Type B pancreatic cell (in vitro differentiated cells): ENCODE results near the gene FMO4. TPM values are rescaled to one million over a fixed set of nuclear protein-coding genes. Genes with fewer than 3 reads are reported as not detected.

Experiments
- DNase-seq: peaks from one replicate; pipeline ENCODE4 v3.0.0; 2021; ENCODE audit warnings: mixed read lengths; ENCODE audit not compliant: unreplicated experiment; ENCODE audit errors: extremely low spot score
- H3K27ac Mint-ChIP-seq: 2 replicates; pipeline ENCODE4 v1.8.0; 2021; ENCODE audit warnings: mild to moderate bottlenecking, mixed read lengths
- H3K27me3 Mint-ChIP-seq: 2 replicates; pipeline ENCODE4 v1.8.0; 2021; ENCODE audit warnings: mixed read lengths
- H3K36me3 Mint-ChIP-seq: 2 replicates; pipeline ENCODE4 v1.8.0; 2021; ENCODE audit warnings: mixed read lengths
- H3K4me1 Mint-ChIP-seq: one replicate; pipeline ENCODE4 v1.8.0; 2021; ENCODE audit warnings: mixed read lengths; ENCODE audit not compliant: unreplicated experiment
- H3K4me3 Mint-ChIP-seq: 2 replicates; pipeline ENCODE4 v1.8.0; 2021; ENCODE audit warnings: mild to moderate bottlenecking, mixed read lengths
- H3K9me3 Mint-ChIP-seq: 2 replicates; pipeline ENCODE4 v1.8.0; 2021; ENCODE audit warnings: mixed read lengths
- CTCF ChIP-seq: fragments of 200-600 bp; sonication (generic); conservative IDR thresholded peaks from 2 replicates; pipeline ENCODE4 v1.5.0; 2021; ENCODE audit warnings: antibody characterized with exemption, mild to moderate bottlenecking
- total RNA-seq: library from RNA; stranded (reverse); gene quantifications from 2 replicates; pipeline ENCODE4 v1.2.1, GENCODE V29; 2021; ENCODE audit warnings: low replicate concordance

The FMO4 gene
- total RNA-seq, 1 donor from 2014 or later, result 1.6 TPM

GRCh38 chr1:171299342-171299741 is 14.6 kb upstream of the FMO4 start:
- Mint-ChIP-seq H3K36me3 (peaks cover 5% of the 10 kb centered on the region), H3K27ac (no peak overlapping the region), H3K4me1 (peaks cover 9% of the 10 kb centered on the region), H3K9me3 (peaks cover 12% of the 10 kb centered on the region), H3K4me3 (no peak overlapping the region), H3K27me3 (no peaks in the 10 kb centered on the region)
- no peak for TF ChIP-seq CTCF
- no peak for DNase-seq

DNA sequence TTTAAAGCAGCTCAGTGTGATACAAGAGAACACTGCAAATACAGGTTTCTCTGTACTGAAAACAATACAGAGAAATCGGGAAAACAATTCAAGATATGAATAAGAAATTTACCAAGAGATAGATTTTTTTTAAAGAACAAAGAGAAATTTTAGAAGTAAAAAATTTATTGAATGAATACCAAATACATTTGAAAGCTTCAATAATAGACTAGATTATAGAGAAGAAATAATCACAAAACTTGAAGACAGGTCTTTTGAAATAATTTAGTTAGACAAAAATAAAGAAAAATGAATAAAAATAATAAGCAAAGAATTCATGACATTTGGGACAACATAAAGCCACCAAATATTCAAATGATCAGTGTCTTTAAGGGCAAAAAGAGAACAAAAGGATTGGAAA is 13.6 kb upstream of the FMO4 start:
- Mint-ChIP-seq H3K36me3 (peaks cover 5% of the 10 kb centered on the region), H3K4me1 (peaks cover 2% of the 10 kb centered on the region), H3K27me3 (no peaks in the 10 kb centered on the region), H3K9me3 (peaks cover 12% of the 10 kb centered on the region), H3K4me3 (no peak overlapping the region), H3K27ac (no peak overlapping the region)
- no peak for DNase-seq
- no peak for TF ChIP-seq CTCF

- Mint-ChIP-seq H3K4me3 (no peak overlapping the region), H3K4me1 (peaks cover 13% of the 10 kb centered on the region), H3K27me3 (peaks cover 5% of the 10 kb centered on the region), H3K36me3 (no peaks in the 10 kb centered on the region), H3K27ac (no peak overlapping the region), H3K9me3 (peaks cover 4% of the 10 kb centered on the region)
- no peak for DNase-seq
- TF ChIP-seq CTCF, result no peak
These were observed 3.3 kb upstream of the FMO4 start for GRCh38 chr1:171310661-171311087.

- DNase-seq, result no peak
- Mint-ChIP-seq H3K27ac (no peak overlapping the region), H3K27me3 (peaks cover 5% of the 10 kb centered on the region), H3K4me1 (peaks cover 13% of the 10 kb centered on the region), H3K9me3 (peaks cover 4% of the 10 kb centered on the region), H3K36me3 (no peaks in the 10 kb centered on the region), H3K4me3 (no peak overlapping the region)
- no peak for TF ChIP-seq CTCF
These were observed 2.0 kb upstream of the FMO4 start for GRCh38 chr1:171311771-171312558.

DNA sequence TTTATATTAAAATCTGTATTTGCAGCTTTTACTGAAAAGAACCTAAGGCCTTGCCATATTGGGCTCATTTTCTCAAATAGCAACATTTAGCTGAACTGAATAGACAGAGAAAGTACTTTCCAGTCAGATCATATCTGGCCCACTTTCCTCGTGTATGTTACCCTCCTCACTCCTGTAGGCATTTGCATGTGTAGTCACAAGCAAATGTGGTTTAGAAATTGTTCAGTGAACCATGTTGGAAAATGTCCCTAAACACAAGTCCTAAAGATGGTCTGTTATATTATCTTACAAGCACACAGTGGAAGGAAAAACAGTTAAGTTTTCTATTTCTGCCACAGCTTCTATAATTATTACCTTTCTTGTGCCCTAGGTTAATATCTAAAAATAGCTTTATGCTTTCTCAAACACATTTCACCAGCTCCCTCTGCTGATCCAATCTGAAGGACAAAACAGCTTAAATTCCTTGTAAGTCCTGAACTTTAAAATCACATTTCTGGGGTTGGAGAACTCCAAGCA is 606 bp upstream of the FMO4 start:
- Mint-ChIP-seq H3K36me3 (no peaks in the 10 kb centered on the region), H3K9me3 (peaks cover 4% of the 10 kb centered on the region), H3K4me3 (peak overlapping the region; percentile 34), H3K27me3 (peaks cover 5% of the 10 kb centered on the region), H3K4me1 (peaks cover 13% of the 10 kb centered on the region), H3K27ac (peak overlapping the region; percentile 90)
- no peak for DNase-seq
- no peak for TF ChIP-seq CTCF
